IPS-NIHi7 (cell line): ENCODE results near the gene LRRC4.

Source experiments
- DNase-seq: peaks from one replicate; pipeline ENCODE4 v3.0.0; 2012; ENCODE audit warnings: mixed read lengths; ENCODE audit errors: extremely low spot score

The LRRC4 gene

GRCh38 chr7:127979113-127979727, 52.0 kb downstream of the LRRC4 start:
- DNase-seq, result no peak

- no peak for DNase-seq
Measured at GRCh38 chr7:127978421-127978820, 52.8 kb downstream of the LRRC4 start.
